ENCODE measurements around the gene FABP3.

The FABP3 gene

GRCh38 chr1:31373056-31373896 lies at the start of gene FABP3:
Gene FABP3, minus strand, starts transcription at chr1:31373076. Its CDS starts 62 bp downstream, at chr1:31373014.
- no peak for DNase-seq

GRCh38 chr1:31421371-31422040 lies 48.6 kb upstream of the FABP3 start:
- no peak for DNase-seq

- no peak for DNase-seq
These were observed 47.8 kb upstream of the FABP3 start for GRCh38 chr1:31420716-31421115.

- DNase-seq: no peak
These were observed 45.9 kb upstream of the FABP3 start for GRCh38 chr1:31418626-31419323.

GRCh38 chr1:31417148-31417547 lies 44.3 kb upstream of the FABP3 start:
- no peak for DNase-seq

GRCh38 chr1:31416101-31416736 lies 43.3 kb upstream of the FABP3 start:
- DNase-seq: no peak

GRCh38 chr1:31415658-31416057 lies 42.8 kb upstream of the FABP3 start:
- no peak for DNase-seq

- DNase-seq: no peak
These were observed 42.1 kb upstream of the FABP3 start for GRCh38 chr1:31414980-31415370.

GRCh38 chr1:31413405-31414001 lies 40.6 kb upstream of the FABP3 start:
- DNase-seq: no peak

- DNase-seq: no peak
These were observed 40.0 kb upstream of the FABP3 start, which contains the start of gene SERINC2 for GRCh38 chr1:31412732-31413404. Gene SERINC2, plus strand, starts transcription at chr1:31413213. Its CDS starts 53 bp downstream, at chr1:31413266.

GRCh38 chr1:31412205-31412604 lies 39.3 kb upstream of the FABP3 start:
- DNase-seq: no peak

- no peak for DNase-seq
These were observed 38.0 kb upstream of the FABP3 start for GRCh38 chr1:31410871-31411270.

- no peak for DNase-seq
These were observed 37.3 kb upstream of the FABP3 start for GRCh38 chr1:31409946-31410858.

GRCh38 chr1:31408788-31409318 lies 36.0 kb upstream of the FABP3 start:
- no peak for DNase-seq

GRCh38 chr1:31407029-31407626 lies 34.3 kb upstream of the FABP3 start:
- no peak for DNase-seq

GRCh38 chr1:31405578-31406245 lies 32.8 kb upstream of the FABP3 start:
- DNase-seq: no peak

- DNase-seq: no peak
These were observed 28.4 kb upstream of the FABP3 start for GRCh38 chr1:31401241-31401640.

- no peak for DNase-seq
These were observed 27.5 kb upstream of the FABP3 start for GRCh38 chr1:31400393-31400792.

GRCh38 chr1:31399976-31400375 lies 27.1 kb upstream of the FABP3 start:
- DNase-seq: no peak

GRCh38 chr1:31398246-31398645 lies 25.4 kb upstream of the FABP3 start:
- DNase-seq: no peak
